ENCODE data around the gene DACH1.

Gene DACH1

DNA sequence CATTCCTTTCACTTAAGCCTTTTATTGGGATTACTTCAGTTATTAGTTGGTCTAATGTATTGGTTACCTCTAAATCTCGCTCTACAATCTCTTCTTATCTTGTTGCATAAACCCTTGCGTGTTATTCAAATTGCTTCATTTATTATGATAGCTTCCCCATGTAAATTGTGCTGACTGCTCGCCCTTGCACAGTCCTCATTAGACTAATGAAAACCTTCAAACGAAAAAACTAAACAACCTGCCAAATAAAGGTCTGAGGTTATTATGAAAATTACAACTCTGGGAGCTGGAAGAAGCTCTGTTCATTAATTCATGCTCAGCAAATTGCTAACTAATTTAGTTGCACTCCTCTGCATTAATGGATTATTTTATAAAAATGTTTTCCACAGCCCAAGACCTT, 320.1 kb downstream of the DACH1 start:
- no peak for DNase-seq

DNA sequence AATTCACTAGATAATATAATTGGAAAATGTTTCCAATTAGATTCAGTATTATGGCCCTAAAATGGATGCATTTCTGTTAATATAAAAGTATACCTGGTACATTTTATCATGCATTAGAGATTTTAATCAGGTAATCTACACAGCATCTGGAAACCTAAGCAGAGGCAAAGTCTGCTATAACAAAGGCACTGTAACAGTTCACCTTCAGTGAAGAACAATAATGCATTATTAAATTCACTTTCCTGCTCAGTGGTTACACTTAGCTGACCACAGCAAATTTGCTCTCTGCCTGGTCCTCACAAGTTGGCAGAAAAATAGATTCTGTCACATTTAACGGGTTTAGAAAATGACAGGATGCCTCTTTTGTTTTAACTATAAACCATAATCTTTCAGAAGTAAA, 326.9 kb downstream of the DACH1 start:
- no peak for DNase-seq

DNA sequence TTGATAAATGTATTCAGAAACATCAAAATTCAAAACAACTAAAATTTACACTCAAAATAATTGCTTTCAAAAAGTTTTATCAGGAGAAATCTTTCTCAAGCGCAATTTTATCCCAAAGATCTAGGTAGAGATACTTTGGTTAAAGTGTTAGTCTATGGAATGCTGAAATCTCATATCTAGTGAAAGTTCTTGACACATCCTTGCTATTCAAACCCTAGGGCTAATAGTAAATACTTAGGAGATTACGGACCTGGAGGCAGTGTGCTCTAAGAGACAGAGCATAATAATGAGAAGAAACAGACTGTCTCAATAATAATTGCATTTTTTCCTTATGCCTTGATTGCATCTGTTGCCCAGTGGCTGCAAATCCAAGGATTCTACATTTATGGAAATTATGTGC, 330.8 kb downstream of the DACH1 start:
- no peak for DNase-seq

DNA sequence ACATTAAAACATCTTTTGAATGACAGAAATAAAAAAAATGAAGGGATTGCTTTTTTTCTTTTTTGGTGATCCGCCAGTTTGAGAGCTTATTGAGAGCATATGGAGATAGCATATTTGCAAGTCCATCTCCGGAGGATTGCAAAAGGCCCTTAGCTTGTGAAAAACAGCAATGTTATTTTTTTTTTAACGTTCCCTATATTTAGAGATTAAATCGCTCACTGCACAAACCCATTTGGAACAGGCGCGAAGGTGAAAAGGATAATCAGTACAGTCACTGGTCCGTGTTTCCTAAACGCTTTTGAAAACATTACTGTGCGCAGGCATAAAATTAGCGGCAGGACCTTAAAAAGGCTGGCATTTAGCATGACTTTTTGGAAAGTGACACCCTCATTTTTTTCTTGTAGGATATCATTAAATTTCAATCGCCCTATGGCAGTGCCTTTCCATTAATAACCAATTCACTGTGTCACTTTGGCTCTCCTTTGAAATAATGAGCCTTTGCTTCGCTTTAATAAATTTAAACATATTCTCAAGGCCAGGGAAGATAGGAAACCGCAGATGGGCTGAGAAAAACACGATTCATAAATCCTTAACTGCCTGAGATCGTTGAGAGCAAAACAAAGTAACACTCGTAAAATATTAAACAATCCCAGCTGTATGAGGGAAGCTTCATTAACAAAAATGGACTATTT, 342.2 kb downstream of the DACH1 start:
- DNase-seq: no peak

DNA sequence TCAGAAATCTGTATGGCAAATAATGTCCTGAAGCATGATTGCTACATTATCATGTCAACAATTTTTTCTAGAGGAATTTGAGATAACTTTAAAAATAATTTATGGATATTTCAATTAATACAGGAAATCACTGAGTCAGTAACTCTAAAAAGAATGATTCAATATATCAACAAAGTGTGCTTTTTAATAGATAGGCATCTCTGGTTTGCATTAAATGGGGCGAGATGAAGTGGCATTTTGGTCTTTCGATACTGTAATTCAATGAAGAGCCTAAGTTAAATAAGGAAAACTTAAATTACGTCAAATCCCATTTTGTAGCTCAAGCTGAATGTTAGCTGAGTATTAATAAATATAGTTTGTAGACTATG, 342.8 kb downstream of the DACH1 start:
- DNase-seq: no peak

DNA sequence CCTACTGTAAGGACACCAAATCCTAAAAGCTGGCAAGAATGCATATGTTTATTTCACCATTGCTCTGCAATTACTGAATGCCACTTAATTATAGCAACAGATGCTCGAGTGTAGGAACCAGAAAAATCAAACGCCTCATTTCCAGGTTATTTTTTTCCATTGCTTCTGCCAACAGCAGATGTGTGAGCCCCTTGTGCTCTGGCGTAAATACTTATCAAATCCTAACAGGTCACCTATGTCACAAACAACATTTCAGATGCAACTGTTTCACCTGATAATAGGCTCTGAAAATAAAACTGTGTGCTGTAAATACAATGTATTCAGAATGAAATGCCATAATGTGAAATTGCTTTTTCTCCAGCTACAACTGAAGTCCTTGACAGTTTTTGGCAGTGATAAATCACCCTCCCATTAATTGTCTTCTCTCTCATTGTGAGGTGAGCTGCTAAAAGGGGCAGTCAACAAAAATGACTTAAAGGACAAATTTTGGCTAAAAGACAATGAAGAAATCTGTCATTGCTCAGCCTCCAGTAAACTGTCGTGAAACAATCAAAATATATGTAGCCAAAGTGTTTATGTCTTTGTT, 344.0 kb downstream of the DACH1 start:
- no peak for DNase-seq

DNA sequence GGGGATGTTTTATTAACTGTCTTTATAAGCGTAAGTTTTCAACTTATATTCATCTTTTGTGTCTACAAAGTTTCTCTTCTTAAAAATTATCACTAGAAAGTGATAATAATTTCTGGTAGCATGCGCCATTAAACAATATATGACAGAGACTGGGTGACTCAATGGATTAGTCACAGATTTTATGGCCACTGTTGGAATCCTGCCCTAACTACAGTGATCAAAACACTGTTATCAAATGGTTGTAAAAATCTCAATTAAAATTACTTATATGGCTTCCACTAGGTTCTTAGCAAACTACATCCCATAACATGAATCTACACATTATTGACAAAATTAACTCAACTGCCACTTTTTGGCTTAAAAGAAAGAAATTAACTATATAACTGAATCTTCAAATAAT, 350.0 kb downstream of the DACH1 start:
- no peak for DNase-seq

DNA sequence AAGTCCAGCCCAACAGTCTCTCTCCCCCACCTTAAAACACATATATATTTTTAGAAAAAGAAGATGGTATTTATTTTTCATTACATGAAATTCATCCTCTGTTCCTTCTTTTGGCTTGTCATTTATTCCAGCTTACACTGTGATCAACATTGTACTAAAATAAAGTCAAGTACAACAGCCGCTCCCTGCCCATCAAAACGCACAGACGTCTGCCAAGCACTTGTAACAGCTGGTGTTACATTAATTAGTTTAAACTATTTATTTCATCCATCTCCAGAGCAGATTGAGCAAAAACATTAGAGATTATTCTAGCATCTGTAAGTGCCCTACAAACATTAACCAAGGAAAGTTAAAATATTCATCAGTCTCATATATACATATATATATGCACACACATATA, 350.5 kb downstream of the DACH1 start:
- DNase-seq: no peak

DNA sequence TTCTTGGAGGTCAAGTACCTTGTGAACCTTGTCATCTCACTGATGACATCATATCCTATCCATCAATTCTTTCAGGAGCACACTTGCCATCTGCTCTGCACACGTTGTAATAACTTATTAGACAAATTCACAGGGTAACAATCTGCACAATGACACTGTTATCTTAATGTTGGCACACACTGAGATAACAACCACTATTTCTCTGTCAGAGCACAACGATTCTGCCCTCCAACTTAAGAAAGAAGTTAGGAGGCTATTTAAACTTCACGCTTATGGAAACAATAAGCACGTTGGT, 351.3 kb downstream of the DACH1 start:
- DNase-seq: no peak

DNA sequence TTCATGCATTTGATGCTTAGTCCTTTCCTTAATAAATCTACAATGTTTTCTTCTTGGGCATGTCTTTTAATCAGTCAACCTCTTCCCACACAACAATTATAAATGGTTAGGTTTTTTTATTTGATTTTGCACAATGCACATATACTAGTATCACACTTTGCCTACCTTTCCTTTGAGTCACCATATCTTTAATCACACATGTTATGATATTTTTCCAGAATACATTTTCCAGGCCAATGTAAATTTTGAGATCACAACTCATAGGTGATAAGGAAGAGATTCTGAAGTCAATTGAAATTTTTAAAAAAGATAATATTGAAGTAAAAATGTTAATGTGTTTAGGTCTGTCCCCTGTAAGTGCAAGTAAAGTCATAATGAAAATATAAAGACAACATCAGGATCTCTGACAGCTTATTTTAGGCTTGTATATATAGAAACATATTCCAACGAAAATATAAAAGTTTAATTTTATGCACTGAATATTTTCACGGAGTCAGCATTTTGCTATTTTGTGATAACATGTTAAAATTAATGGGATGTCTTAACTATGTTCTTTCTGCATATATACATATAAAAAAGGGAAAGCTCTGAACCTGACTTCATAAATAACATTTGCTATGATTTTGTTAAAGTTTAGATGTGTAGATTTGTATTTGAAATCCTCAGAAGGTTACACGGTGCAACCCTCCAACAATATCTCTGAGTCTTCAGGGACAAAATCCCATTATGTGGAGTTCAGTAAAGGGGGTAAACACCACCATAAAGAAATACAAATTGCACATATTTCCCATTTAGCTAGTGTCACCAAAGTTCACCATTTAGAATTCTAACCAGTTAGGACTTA, 351.9 kb downstream of the DACH1 start:
- DNase-seq: no peak

DNA sequence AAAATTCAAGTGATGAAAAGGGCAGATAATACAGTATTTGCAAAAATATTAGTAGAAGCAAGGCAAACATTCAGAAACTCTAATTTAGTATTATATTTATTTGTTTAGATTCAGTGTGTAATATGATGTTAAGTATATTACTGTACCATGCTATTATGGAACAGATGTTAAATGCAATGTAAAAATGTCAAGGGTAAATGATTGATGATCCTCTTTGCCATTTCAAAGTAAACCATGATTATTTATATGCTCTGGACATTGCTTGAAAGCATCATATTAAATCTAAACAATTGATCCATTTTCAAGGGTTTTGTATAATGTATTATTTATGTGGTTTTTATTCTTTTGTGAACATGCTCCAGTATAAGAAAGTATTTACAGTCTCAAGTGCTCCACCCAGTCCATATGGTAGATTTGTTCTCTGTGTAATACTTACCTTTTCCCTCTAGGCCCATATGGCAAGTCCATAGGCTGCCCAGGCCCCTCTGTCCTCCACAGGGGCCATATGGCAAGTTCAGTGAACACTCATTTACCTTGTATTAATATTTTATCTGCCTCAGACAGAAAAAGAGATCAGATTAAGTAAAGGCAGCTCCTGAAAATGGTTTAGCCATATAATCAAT, 353.5 kb downstream of the DACH1 start:
- DNase-seq: no peak

DNA sequence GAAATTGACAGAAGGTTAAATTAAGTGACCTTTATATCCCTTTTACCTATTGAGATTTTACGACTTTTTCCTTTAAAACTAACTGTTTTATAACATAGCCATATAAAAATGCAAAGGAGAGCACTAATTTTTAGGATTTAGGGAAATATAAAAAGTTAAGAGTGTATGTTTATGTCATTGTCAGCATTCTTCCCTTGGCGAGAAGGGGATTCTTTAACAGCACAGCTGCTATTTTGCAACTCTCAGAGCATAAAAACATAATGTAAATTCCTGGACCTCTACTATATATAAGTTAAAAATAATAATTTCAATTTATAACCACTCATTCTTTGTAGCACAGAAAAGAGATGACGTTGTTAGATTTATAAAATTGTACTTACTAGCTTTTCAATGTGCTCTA, 363.2 kb downstream of the DACH1 start:
- DNase-seq: no peak

DNA sequence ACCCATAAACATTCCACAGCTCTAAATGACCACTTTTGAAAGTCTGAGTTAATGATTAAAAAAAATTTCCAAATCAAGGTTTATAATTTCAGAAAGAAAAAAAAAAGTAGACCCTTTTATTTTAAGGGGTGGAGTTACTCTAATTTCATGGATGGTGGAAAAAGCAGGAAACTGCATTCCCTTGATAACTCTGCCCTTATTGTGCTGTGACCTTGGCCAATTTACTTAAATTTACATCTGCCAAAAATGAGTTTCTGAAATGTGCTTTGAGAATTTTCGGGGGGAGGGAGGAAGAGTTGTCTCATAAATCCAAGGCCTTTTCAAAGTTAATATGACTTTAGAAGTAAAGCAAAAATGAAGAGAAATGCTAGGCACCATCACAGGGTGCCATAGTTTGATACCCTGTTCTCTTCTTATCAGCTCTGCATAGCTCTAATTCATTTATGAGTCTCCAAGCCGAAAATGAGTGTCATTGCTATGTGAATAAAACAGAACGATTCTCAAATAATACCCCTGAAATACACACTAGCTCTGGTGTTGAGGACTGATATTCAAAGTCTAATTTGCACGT, 367.0 kb downstream of the DACH1 start:
- DNase-seq: no peak

DNA sequence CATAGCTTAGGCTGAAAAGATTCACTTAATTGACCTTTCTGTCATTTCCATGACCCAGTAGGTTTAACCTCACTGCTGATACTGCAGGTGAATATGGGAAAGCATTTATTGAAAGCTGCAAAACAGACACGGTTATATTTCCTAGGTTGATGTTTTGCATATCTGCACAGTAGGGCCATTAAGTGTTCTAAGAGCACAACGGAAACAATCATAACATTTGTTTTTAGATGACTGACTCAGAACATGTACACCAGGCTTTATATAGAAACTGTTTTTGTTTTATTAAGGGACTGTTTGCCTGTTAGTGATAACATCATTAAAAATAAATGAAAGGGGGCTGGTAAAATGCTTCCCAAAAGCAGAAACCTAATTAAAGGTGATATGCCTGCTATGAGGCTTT, 367.8 kb downstream of the DACH1 start:
- no peak for DNase-seq

DNA sequence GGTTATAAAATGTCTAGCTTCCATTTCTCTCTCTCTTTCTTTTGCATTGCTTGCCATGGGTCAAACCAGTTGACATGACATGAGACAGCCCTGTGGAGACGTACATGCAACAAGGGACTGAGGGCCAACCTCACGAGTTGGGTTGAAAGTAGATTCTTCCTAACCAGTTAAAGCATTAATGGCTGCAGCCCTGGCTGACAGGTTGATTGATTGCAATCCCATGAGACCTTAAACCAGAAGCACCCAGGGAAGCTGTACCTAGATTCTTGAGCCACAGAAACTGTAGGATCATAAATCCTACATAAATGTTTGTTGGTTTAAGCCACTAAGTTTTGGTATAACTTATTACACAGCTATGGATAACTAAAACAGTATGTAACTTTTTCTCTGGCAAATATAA, 373.8 kb downstream of the DACH1 start:
- no peak for DNase-seq

DNA sequence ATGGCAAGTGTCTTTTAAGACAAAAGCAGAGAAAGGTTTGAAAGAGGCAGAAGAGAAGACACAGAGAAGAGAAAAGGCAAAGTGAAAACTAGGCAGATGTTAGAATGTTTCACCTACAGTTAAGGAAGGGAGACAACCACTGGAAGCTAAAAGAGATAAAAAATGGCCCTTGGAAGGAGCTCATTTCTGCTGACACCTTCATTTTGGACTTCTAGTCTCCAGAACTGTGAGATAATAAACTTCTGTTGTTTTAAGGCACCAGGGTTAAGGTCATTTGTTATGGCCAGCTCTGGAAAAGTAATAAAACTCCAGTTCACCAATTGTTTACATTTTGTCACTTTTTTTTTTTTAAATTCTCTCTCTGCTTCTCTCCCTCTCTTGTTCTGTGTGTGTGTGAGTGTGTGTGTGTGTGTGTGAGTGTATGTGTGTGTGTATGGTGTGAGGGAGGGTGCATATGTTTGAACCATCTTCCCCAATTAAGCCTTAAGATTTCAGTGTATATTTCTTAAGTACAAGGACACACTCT, 374.6 kb downstream of the DACH1 start:
- DNase-seq: no peak

DNA sequence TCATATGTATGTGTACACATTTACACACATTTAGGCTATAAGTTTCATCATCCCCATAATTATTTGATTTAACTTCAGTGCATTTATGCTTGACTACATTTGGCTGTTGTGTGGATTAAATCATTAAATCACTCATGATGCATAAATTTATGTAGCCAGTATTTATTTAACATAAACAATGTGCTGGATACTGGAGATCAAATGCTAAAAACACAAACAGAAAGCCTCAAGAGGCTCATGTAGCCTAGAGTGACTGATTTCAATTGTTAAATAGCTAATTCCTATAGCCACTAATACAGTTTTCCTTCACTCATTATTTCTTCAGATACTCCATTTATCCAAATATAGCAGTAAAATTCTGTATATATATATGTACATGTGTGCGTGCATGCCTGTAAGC, 376.0 kb downstream of the DACH1 start:
- DNase-seq: no peak

DNA sequence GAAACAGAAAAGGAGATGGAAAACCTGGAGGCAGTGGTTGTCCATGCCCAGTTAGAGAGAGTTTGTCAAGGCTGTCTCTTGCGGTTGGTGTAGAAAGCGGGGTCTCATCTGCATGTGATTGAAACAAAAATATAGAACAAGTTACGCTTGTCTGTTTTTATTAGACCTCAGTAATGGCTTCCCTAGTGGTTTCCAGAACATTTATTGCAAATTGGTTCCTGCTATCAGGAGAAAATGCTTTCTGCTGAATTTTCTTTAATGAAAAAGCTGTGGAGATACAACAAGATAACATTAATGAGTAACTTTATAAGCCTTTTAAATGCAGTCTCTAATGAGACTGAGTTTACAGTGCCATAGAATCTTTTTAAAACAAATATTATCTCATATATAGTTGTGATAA, 378.0 kb downstream of the DACH1 start:
- DNase-seq: no peak

DNA sequence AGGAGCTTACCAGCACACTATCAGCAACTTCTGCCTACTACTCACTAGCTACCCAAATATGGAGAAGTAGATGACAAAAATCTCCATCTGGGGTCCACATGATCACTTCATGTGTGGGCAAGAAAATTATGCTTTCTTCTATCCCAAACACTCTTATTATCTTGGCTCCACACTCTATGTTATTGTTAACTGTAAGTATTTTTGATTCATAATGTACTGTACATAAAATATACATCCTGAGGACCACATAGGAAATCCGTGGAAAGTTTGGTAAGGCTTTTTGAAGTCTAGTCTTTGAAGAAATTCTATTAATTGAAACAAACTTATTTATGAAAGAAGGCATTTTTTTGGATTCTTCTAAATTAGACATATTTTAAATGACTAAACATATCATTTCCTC, 378.8 kb downstream of the DACH1 start:
- no peak for DNase-seq

DNA sequence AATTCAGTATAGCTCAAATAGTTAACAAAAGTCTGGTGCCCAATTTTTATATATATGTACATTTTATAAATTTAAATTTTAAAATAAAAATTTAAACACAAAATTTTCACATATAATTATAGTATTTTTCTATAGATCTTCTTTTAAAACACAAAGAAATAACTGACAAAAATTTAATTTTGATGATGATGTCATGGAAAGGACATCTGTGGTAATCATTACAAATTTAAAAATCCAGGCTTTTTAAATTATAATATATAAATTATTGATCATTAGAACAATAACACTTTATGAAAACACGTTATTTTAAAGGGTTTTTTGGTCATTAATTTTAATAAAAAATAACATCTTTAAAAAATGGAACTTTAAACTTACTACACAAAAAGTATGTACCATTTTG, 381.1 kb downstream of the DACH1 start:
- no peak for DNase-seq

DNA sequence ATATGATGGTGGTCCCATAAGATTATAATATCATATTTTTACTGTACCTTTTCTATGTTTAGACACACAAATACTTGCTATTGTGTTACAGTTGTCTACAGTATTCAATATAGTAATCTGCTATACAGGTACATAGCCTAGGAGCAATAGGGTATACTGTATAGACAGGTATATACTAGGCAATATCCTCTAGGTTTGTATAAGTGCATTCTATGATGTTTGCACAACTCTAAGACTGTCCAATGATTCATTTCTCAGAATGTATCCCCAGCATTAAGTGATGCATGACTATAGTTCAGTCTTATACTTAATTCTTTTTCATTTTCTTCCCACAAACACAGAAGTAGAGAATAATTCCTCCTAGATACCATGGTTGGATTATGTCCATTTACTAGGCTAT, 383.3 kb downstream of the DACH1 start:
- DNase-seq: no peak

DNA sequence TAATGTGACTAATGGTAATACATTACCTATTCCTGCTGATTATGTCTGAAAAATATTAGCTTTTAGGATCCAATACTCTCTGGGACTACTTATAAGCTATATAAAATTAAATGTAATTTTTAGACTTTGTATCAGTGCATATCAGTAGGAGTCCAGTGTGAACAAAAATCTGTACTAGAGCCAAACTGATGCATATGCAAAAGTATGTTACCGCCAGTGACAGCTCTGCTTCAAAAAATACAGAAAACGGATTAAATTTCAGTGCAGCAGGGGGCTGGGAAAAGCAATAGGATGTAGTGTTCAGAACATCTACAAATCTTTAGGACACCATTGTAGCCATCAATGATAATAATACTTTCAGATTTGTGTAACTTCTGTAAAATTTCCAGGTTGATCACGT, 385.5 kb downstream of the DACH1 start:
- no peak for DNase-seq

DNA sequence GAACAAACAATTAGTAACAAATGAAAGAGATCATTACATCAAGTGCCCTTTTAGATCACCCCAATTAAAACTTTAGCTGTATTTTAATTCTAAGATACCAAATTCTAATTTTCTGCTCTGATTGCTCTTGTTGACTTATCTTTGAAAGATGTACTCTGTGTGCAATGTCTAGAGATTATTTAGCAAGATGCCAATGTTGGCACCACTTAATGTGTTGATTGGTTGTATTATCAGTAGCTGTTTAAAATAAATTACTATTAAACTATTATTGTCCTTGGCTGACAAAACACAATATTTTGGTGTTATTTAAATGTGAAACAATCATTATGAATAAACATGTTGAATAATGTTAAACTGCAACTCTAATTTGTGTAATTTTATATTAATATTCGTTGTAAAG, 386.0 kb downstream of the DACH1 start:
- DNase-seq: no peak

DNA sequence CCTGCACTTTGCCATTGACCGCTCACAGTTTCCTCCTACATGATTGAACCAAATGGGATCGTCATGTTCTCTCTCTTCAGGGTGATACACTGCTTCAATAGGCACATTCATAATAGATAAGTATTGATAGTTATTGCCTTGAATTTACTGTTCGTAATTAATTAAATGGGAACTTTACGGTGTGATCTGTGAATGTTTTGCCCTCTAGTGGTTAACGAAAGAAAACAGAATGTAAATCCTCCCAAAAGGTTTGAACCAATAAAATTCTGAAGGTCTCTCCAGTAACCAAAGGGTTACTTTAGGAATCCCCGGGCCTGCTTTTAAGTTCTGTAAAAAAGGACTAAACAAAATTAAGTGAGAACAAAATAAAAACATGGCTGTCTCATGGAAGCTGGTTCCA, 389.3 kb downstream of the DACH1 start:
- DNase-seq: no peak
